ENCODE results near the gene UBQLN4.
A peak's percentile ranks its signal among the peaks of the same experiment; 100 is the strongest.
"Not testable (repeated sequence)": the region's sequence is repeated elsewhere in the genome, so short reads cannot be mapped to it uniquely, and the experiment has no call there.

UBQLN4 gene

DNA sequence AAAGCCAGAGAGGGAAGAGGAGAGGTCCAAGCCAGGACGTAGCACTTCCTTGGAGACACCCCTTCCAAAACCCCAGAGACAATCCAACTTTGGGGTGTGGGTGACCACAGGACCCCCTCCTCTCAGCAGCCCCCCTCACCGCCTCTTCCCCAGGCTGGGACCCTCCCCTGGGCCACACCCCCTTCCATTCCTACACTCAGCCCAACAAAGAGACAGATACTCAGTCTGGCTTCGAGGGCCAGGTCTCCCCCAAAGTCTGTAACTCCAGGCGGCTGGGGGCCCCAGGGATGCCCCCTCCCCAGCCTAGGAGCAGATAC is 27.2 kb upstream of the UBQLN4 start:
- DNase-seq: no peak

DNA sequence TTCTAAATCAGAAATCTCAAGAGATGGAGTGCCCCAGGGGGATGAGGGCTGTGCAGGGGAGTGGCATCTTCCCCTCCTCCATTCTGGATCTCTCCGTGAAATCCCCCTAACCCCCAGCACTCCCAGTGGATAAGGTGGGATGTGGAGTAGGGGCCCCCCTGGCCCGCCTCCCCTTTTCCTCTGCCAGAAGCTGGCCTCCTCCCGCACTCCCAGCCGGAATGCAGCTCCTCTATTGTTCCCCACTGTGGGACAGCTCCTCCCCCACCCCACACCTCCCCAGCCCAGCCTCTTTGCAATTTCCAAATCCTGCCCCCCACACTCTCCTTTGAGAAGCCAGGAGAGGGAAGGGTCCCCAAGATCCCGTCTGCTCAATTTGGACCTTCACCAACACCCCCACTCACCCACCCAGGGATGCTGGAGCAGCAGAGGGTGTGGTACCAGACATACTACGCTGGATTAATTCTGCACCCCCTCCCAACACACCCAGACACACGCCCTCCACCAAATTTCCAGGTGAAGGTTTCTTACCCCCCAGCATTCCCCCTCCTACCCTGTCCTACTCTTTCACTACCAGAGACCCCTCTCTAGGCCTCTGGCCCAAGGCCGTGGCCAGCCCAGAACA is 26.8 kb upstream of the UBQLN4 start:
- DNase-seq: no peak

GRCh38 chr1:156079762-156080161 is 26.2 kb upstream of the UBQLN4 start:
- DNase-seq: no peak

DNA sequence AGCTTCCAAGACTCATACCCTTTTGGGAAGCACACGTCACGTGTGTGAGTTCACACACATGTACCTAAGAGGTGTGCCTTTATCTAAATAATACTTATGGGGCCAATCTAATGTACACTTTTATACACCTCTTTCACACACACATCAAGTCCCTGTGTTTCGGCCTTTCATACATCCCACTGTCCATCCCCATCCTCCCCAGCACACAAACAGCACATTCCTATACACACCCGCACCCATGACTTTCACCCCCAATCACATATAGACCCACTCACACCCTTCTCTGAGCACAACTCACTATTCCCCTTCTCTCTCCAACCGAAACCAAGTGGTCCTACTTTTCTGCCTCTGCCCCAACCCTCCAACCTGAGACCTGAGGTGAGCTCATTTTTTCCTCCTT is 25.1 kb upstream of the UBQLN4 start:
- DNase-seq: no peak

DNA sequence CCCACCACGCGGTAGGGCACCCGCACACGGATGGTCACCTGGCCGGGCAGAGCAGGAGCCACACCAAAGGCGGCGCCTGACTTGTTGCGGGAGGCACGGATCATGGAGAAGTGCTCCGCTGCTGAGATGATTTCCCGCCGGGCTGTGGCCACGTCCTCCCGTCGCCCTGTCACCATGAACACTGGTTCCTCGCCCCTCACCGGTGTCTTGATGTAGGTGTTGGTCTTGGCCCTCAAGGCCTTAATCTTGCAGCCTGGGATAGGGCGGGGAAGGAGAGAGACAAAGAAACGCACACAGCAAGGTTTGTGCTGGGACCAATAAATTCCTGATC is 23.8 kb upstream of the UBQLN4 start:
- DNase-seq: no peak

DNA sequence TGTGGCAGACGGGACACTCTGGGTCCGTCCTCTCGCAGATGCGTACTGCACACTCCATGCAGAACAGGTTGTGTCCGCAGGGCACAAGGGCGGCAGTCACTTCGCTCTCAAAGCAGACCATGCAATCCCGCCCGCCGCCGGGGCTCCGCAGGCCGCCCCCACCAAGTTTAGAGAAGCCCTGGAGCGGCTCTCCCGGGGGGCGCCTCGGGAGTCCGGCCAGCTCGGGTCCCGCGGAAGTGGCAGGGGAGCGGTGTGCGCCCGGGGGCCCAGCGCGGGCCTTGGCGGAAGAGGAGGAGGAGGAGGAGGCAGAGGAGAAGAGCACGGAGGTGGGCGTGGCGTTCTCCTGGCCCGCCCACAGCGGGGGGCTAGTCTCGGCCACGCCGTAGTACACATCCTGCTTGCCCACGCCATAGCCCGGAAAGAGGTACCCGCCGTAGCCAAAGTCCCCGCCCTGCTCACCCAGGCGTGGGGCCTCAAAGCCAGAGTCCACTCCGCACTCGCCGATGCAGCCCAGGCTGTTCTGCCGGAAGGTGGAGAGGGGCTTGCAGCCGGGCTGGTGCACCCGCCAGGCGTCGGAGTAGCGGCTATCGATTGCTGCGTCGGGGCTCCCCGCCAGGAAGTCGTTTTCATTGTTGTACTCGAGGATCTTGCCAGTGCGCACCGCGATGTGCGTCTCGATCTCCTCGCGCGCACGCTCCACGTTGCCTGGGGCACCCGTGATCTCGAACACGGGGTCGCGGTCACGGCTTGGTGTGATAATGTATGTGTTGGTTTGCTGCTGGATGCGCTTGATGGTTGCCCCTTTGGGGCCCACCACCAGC is 23.2 kb upstream of the UBQLN4 start:
- DNase-seq: no peak

- DNase-seq: no peak
Observed at GRCh38 chr1:156075775-156076204, 22.2 kb upstream of the UBQLN4 start.

DNA sequence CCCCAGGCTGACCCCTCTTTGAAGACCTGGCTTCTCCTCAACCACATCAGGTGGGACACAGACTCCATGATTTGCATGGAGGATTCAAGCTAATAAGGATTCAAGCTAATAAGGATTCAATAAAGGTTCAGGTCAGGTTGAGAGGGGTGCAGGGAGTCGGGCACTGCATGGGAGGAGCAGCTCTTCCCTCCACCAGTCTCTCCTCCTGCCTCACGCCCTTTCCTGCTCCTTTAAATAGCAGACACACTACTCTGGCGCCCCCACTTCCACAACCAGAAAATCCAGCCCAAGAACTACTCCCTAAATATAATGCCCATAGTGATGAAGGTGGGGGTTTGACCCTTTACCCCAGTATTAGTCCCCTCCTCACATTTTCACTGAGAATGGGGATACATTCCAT is 21.6 kb upstream of the UBQLN4 start:
- no peak for DNase-seq

- DNase-seq: no peak
Observed at GRCh38 chr1:156074661-156075060, 21.1 kb upstream of the UBQLN4 start.

- DNase-seq: no peak
Observed at GRCh38 chr1:156073740-156074139, 20.1 kb upstream of the UBQLN4 start.

- no peak for DNase-seq
Observed at GRCh38 chr1:156073110-156073687, 19.6 kb upstream of the UBQLN4 start.

DNA sequence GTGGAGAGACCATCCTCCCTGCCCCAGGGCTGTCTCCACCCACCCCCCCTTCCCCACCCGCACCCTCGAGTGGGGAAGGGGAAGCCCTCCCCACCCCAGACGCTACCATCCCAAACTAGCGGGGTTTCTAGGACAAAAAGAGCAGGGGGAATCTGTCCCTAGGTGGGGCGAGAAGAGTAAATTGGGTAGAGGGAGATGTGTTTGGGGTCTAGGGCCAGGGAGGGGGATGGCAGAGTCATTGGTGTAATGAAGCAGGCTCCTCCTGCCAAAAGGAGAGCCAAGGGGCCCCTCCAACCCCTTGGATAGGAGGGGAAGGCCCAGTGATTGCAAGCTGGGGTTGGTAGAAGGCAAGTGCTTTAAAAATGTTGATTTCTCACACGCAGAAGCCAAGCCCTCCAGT is 18.7 kb upstream of the UBQLN4 start:
- no peak for DNase-seq

- DNase-seq: not testable (repeated sequence)
Observed at GRCh38 chr1:156071332-156071816, 17.8 kb upstream of the UBQLN4 start.

DNA sequence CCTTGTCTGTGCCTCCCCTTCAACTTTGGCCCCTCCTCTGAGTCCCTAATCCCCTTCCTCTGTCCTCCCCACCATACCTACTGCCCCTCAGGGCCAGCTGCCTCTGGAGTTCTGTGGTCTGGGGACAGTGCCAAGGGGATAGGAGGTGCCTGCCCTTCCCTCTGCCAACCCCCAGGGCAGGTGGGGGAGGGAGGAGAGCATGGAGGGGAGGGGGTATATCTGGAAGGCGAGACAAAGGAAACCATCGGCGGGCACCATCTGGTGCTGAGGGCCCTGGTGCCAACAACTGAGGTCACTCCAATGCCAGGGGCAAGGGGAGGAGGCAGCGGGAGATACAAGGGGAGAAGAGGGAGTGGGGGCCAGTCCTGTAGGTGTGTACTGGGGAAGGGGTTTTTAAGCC is 16.9 kb upstream of the UBQLN4 start:
- DNase-seq: peak; percentile 80

DNA sequence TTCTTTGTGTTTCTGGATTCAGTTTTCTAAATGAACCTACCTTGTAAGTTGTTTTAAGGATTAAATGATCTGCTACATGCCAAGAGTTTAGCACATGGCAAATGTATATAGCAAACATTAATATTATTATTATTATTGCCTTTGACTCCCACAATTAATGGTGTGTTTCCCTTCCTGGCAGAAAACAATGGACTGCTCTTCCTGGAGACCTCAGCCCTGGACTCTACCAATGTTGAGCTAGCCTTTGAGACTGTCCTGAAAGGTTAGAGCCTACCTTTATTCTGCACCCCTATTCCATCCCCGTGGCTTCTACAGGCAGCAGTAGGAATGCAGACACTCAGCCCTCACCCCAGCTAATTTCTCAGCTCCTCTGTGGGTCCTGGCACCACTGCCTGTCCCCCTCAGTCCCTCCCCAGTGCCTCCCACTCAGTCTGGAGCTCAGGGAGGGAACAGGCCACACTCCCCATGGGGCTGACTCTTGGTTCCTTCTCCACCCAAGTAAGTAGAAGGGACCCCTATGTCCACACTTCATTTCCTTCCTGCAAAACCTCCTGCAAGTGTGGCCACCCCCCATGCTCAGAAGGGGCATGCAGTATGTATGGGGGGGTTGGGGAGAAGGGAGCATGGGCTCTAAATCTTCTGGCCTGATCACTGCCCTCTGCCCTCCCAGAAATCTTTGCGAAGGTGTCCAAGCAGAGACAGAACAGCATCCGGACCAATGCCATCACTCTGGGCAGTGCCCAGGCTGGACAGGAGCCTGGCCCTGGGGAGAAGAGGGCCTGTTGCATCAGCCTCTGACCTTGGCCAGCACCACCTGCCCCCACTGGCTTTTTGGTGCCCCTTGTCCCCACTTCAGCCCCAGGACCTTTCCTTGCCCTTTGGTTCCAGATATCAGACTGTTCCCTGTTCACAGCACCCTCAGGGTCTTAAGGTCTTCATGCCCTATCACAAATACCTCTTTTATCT is 16.2 kb upstream of the UBQLN4 start:
- no peak for DNase-seq

- DNase-seq: no peak
Observed at GRCh38 chr1:156067262-156067661, 13.7 kb upstream of the UBQLN4 start.

GRCh38 chr1:156065871-156066270 is 12.3 kb upstream of the UBQLN4 start:
- no peak for DNase-seq

GRCh38 chr1:156065212-156065611 is 11.6 kb upstream of the UBQLN4 start:
- no peak for DNase-seq

GRCh38 chr1:156064615-156065014 is 11.0 kb upstream of the UBQLN4 start:
- no peak for DNase-seq

DNA sequence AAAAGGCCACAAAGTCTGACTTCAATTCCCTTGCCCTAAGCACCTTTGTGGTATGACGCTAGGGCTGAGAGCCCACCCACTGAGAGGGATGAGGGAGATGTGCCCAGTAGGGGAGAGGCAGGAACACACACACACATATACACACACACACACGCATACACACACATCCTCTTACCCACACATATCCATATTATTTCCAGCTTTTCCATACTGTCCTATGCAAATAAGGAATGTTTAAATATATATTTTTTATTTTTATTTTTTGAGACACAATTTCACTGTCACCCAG is 10.3 kb upstream of the UBQLN4 start:
- DNase-seq: no peak

DNA sequence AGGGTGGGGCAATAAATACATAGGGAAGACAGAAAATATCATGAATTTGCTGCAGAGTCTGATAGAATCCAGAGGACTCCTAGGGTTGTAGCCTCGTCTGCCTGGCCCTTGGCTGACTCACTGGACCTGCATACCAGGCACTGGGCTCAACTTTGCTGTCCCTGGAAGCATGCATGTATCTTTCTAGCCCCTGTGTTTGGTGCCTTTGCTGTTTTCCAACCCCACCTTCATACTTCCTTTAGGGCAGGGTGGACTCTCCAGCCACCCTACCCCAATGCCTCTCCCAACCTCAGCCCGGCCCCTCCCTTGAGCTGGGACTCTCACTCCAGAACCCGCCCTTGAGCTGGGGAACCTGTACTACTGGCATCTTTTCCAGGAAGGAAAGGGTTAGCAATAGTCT is 8.6 kb upstream of the UBQLN4 start:
- no peak for DNase-seq

- DNase-seq: peak; percentile 7
Observed at GRCh38 chr1:156060937-156061636, 7.5 kb upstream of the UBQLN4 start, which contains the start of gene RAB25. TSS of gene RAB25 (plus strand) at chr1:156061160. CDS start at chr1:156061401, 241 bp downstream.
